ENCODE measurements around the gene VPS26C.
A peak's percentile ranks its signal among the peaks of the same experiment; 100 is the strongest.

The VPS26C gene

GRCh38 chr21:37273911-37274690 lies 7.0 kb upstream of the VPS26C start:
- H3K27ac Mint-ChIP-seq: no peak overlapping the region
- H3K36me3 Mint-ChIP-seq (ENCODE audit: low read depth): no peaks in the 10 kb centered on the region
- no peak overlapping the region for H3K4me3 Mint-ChIP-seq
- no peaks in the 10 kb centered on the region for H3K9me3 Mint-ChIP-seq
- H3K27me3 Mint-ChIP-seq (ENCODE audit: low read depth): peaks cover 9% of the 10 kb centered on the region
- H3K4me1 Mint-ChIP-seq (ENCODE audit: low read depth): no peaks in the 10 kb centered on the region

GRCh38 chr21:37273440-37273839 lies 6.3 kb upstream of the VPS26C start:
- Mint-ChIP-seq H3K4me3 (no peak overlapping the region), H3K27ac (no peak overlapping the region), H3K9me3 (no peaks in the 10 kb centered on the region), H3K4me1 (ENCODE audit: low read depth) (no peaks in the 10 kb centered on the region), H3K36me3 (ENCODE audit: low read depth) (no peaks in the 10 kb centered on the region), H3K27me3 (ENCODE audit: low read depth) (peaks cover 9% of the 10 kb centered on the region)

DNA sequence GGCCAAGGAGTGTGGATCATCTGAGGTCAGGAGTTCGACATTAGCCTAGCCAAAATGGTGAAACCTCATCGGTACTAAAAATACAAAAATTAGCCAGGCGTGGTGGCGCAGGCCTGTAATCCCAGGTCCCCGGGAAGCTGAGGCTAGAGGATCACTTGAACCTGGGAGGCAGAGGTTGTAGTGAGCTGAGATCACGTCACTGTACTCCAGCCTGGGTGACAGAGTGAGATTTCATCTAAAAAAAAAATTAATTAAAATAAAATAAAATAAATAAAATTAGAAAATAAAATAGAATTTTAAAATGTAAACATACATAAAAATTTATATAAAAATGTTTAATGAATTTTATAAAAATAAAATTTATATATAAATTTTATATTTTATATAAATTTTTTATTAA lies 5.8 kb upstream of the VPS26C start:
- no peaks in the 10 kb centered on the region for H3K36me3 Mint-ChIP-seq (ENCODE audit: low read depth)
- no peak overlapping the region for H3K4me3 Mint-ChIP-seq
- H3K27me3 Mint-ChIP-seq (ENCODE audit: low read depth): peaks cover 9% of the 10 kb centered on the region
- H3K4me1 Mint-ChIP-seq (ENCODE audit: low read depth): peaks cover 3% of the 10 kb centered on the region
- no peaks in the 10 kb centered on the region for H3K9me3 Mint-ChIP-seq
- no peak overlapping the region for H3K27ac Mint-ChIP-seq

DNA sequence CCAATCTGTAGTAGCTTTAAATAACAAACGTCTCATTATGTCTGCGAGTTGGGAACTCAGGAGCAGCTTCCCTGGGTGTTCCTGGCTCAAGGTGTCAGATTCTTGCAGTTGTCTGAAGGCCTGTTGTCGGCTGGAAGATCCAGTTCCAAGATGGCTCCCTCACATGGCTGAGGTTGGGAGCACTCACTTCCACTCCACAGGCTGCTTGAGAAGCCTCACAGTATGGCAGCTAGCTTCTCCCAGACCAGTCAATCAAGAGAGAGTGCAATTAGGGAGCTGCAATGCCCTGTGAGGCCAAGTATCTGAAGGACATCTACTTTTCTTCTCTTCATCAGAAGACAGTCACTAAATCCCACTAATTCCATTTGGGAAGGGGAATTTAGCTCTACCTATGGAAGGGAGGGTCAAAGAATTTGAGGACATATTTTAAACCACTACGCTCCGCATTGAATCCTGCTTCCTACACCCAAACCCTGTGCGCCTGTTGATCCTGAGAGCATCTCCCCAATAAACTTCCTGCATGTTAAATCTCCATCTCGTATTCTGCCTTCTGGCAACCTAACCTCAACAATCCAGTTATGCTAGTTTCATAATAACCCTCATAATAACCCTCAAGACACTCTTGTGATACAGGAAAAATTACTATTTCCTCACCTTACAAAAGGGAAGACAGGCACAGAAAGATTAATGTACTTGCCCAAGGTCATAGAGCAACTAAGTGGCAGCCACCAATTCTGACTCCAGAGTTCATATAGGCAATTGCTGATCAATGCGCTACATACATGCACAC lies 3.6 kb upstream of the VPS26C start:
- Mint-ChIP-seq H3K36me3 (ENCODE audit: low read depth) (peaks cover 2% of the 10 kb centered on the region), H3K27me3 (ENCODE audit: low read depth) (peaks cover 9% of the 10 kb centered on the region), H3K4me1 (ENCODE audit: low read depth) (peaks cover 7% of the 10 kb centered on the region), H3K4me3 (no peak overlapping the region), H3K27ac (no peak overlapping the region), H3K9me3 (no peaks in the 10 kb centered on the region)

DNA sequence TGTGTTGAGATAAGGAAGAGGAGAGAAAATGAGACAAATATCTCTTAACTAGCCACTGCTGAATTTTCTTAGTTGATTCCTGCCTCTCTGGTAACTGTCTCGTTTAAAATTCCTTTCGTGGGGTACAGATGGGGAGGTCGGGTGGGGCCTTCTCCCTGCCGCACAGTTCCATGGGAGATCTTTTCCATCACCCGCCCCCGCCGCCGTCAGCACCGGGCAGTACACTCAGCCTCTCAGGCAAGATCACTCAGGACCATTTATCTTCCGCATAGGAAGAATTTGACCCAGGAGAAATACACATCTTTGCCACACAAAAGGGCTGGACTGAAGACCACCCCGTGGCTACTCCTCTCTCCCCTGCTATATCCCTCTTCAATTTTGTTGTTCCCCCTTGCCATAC lies 2.3 kb upstream of the VPS26C start:
- peaks cover 11% of the 10 kb centered on the region for H3K36me3 Mint-ChIP-seq (ENCODE audit: low read depth)
- H3K27me3 Mint-ChIP-seq (ENCODE audit: low read depth): peaks cover 9% of the 10 kb centered on the region
- H3K9me3 Mint-ChIP-seq: no peaks in the 10 kb centered on the region
- peaks cover 15% of the 10 kb centered on the region for H3K4me1 Mint-ChIP-seq (ENCODE audit: low read depth)
- peak overlapping the region; percentile 97 for H3K4me3 Mint-ChIP-seq
- peak overlapping the region; percentile 3 for H3K27ac Mint-ChIP-seq

- Mint-ChIP-seq H3K4me3 (peak overlapping the region; percentile 97), H3K27ac (peak overlapping the region; percentile 92), H3K27me3 (ENCODE audit: low read depth) (no peaks in the 10 kb centered on the region), H3K4me1 (ENCODE audit: low read depth) (peaks cover 24% of the 10 kb centered on the region), H3K36me3 (ENCODE audit: low read depth) (peaks cover 12% of the 10 kb centered on the region), H3K9me3 (no peaks in the 10 kb centered on the region)
Observed at GRCh38 chr21:37268186-37268503, 1.0 kb upstream of the VPS26C start.

GRCh38 chr21:37266515-37267221 lies 466 bp downstream of the VPS26C start:
- H3K27ac Mint-ChIP-seq: peak overlapping the region; percentile 98
- H3K4me1 Mint-ChIP-seq (ENCODE audit: low read depth): peaks cover 29% of the 10 kb centered on the region
- H3K4me3 Mint-ChIP-seq: peak overlapping the region; percentile 97
- no peaks in the 10 kb centered on the region for H3K9me3 Mint-ChIP-seq
- peaks cover 15% of the 10 kb centered on the region for H3K36me3 Mint-ChIP-seq (ENCODE audit: low read depth)
- H3K27me3 Mint-ChIP-seq (ENCODE audit: low read depth): no peaks in the 10 kb centered on the region

DNA sequence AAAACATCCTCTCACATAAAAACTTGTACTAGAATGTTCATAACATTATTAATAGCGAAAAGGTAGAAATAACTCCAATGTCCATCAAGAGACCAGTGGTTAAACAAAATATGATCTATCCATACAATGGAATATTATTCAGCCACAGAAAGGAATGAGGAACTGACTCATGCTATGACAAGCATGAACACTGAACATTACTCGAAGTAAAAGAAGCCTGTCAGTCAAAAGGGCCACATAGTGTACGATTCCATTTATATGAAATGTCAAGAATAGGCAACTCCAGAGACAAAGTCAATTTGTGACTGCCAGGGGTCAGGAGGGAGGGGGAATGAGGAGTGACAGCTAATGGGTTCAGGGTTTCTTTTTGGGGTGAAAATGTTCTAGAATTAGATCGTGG lies 2.3 kb downstream of the VPS26C start:
- Mint-ChIP-seq H3K9me3 (no peaks in the 10 kb centered on the region), H3K4me1 (ENCODE audit: low read depth) (peaks cover 29% of the 10 kb centered on the region), H3K27me3 (ENCODE audit: low read depth) (no peaks in the 10 kb centered on the region), H3K27ac (no peak overlapping the region), H3K36me3 (ENCODE audit: low read depth) (peaks cover 18% of the 10 kb centered on the region), H3K4me3 (peak overlapping the region; percentile 21)

- H3K4me1 Mint-ChIP-seq (ENCODE audit: low read depth): peaks cover 32% of the 10 kb centered on the region
- no peaks in the 10 kb centered on the region for H3K27me3 Mint-ChIP-seq (ENCODE audit: low read depth)
- peaks cover 18% of the 10 kb centered on the region for H3K36me3 Mint-ChIP-seq (ENCODE audit: low read depth)
- H3K27ac Mint-ChIP-seq: no peak overlapping the region
- no peaks in the 10 kb centered on the region for H3K9me3 Mint-ChIP-seq
- H3K4me3 Mint-ChIP-seq: no peak overlapping the region
Observed at GRCh38 chr21:37263827-37264600, 3.1 kb downstream of the VPS26C start.

DNA sequence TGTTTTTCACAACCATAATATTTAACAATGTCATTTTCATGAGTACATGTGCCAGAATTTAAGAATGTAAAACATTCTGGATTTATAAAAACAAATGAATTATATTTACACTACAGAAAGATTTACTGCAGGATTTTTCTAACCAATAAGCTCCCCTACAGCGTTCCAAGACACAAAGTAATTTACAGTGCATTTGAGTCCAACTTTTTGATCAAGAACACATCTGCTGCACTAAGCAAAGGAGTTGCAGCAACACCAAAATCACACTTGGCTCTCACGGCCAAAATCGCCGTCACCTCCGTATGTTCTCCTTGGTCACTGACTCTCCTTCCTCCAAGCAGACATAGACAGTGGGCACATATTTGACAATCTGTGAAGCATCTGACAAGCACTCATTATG lies 7.7 kb downstream of the VPS26C start:
- no peak overlapping the region for H3K27ac Mint-ChIP-seq
- H3K27me3 Mint-ChIP-seq (ENCODE audit: low read depth): no peaks in the 10 kb centered on the region
- H3K4me1 Mint-ChIP-seq (ENCODE audit: low read depth): peaks cover 40% of the 10 kb centered on the region
- H3K9me3 Mint-ChIP-seq: no peaks in the 10 kb centered on the region
- peaks cover 13% of the 10 kb centered on the region for H3K36me3 Mint-ChIP-seq (ENCODE audit: low read depth)
- no peak overlapping the region for H3K4me3 Mint-ChIP-seq

- H3K27me3 Mint-ChIP-seq (ENCODE audit: low read depth): no peaks in the 10 kb centered on the region
- H3K36me3 Mint-ChIP-seq (ENCODE audit: low read depth): peaks cover 17% of the 10 kb centered on the region
- H3K4me3 Mint-ChIP-seq: peak overlapping the region; percentile 85
- H3K27ac Mint-ChIP-seq: peak overlapping the region; percentile 93
- no peaks in the 10 kb centered on the region for H3K9me3 Mint-ChIP-seq
- H3K4me1 Mint-ChIP-seq (ENCODE audit: low read depth): peaks cover 36% of the 10 kb centered on the region
Observed at GRCh38 chr21:37257967-37258877, 8.9 kb downstream of the VPS26C start.

GRCh38 chr21:37257511-37257966 lies 9.6 kb downstream of the VPS26C start:
- H3K27me3 Mint-ChIP-seq (ENCODE audit: low read depth): no peaks in the 10 kb centered on the region
- peaks cover 17% of the 10 kb centered on the region for H3K36me3 Mint-ChIP-seq (ENCODE audit: low read depth)
- H3K27ac Mint-ChIP-seq: peak overlapping the region; percentile 93
- peaks cover 39% of the 10 kb centered on the region for H3K4me1 Mint-ChIP-seq (ENCODE audit: low read depth)
- H3K4me3 Mint-ChIP-seq: peak overlapping the region; percentile 85
- no peaks in the 10 kb centered on the region for H3K9me3 Mint-ChIP-seq

DNA sequence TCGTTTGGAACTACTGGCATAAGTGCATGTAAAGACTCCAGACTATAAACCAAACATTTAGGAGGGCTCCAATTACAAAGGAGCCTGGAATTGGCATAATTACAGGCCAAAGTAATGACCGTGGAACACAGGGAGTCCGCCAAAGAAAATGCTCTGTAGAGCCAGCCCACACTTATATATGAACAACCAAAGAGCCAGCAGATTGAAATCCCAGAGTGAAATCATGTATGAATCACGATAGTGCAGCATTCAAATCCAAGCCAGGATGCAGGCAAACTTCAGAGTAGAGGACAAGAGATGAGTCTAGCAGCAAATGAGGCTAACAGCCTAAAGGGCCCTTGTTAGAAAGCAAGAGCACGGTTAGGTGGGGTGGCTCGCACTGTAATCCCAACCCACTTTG lies 13.1 kb downstream of the VPS26C start:
- Mint-ChIP-seq H3K36me3 (ENCODE audit: low read depth) (peaks cover 22% of the 10 kb centered on the region), H3K27ac (no peak overlapping the region), H3K4me3 (no peak overlapping the region), H3K27me3 (ENCODE audit: low read depth) (no peaks in the 10 kb centered on the region), H3K4me1 (ENCODE audit: low read depth) (peaks cover 44% of the 10 kb centered on the region), H3K9me3 (no peaks in the 10 kb centered on the region)

All from T-helper 1 cell treated with Interleukin-12 subunit alpha and Interleukin-12 subunit beta and Interleukin-4 antibody, amounts not matched to agents 30 μg/mL and 1 μg/mL, for 36 hours (primary cell).